ENCODE measurements around the gene SPDYE1.
A peak's percentile ranks its signal among the peaks of the same experiment; 100 is the strongest.
"Not testable (repeated sequence)": the region's sequence is repeated elsewhere in the genome, so short reads cannot be mapped to it uniquely, and the experiment has no call there.

SPDYE1 gene

GRCh38 chr7:43997532-43997931 is at the start of gene SPDYE1:
TSS of gene SPDYE1 (plus strand) at chr7:43997897. CDS start at chr7:43999950, 2,053 bp downstream.
- DNase-seq: not testable (repeated sequence)

- DNase-seq: no peak
Observed at GRCh38 chr7:43952028-43952427, 45.7 kb upstream of the SPDYE1 start.

- DNase-seq: no peak
Observed at GRCh38 chr7:43953071-43953470, 44.6 kb upstream of the SPDYE1 start.

- DNase-seq: peak; percentile 8
Observed at GRCh38 chr7:43954524-43955228, 43.0 kb upstream of the SPDYE1 start.

- no peak for DNase-seq
Observed at GRCh38 chr7:43956027-43956426, 41.7 kb upstream of the SPDYE1 start.

- no peak for DNase-seq
Observed at GRCh38 chr7:43960933-43961332, 36.8 kb upstream of the SPDYE1 start.

GRCh38 chr7:43966392-43966791 is 31.3 kb upstream of the SPDYE1 start:
- not testable (repeated sequence) for DNase-seq

- DNase-seq: not testable (repeated sequence)
Observed at GRCh38 chr7:43968172-43969040, 29.3 kb upstream of the SPDYE1 start.

GRCh38 chr7:43969586-43969985 is 28.1 kb upstream of the SPDYE1 start:
- DNase-seq: not testable (repeated sequence)

GRCh38 chr7:43970698-43971097 is 27.0 kb upstream of the SPDYE1 start:
- not testable (repeated sequence) for DNase-seq

GRCh38 chr7:43974033-43974573 is 23.6 kb upstream of the SPDYE1 start:
- DNase-seq: not testable (repeated sequence)

GRCh38 chr7:43974725-43975482 is 22.8 kb upstream of the SPDYE1 start:
- DNase-seq: not testable (repeated sequence)

- DNase-seq: no peak
Observed at GRCh38 chr7:43977525-43977924, 20.2 kb upstream of the SPDYE1 start.

GRCh38 chr7:43978102-43978501 is 19.6 kb upstream of the SPDYE1 start:
- DNase-seq: not testable (repeated sequence)

GRCh38 chr7:43982848-43983247 is 14.8 kb upstream of the SPDYE1 start:
- DNase-seq: not testable (repeated sequence)

- not testable (repeated sequence) for DNase-seq
Observed at GRCh38 chr7:43983736-43984135, 14.0 kb upstream of the SPDYE1 start.

- peak; percentile 87 for DNase-seq
Observed at GRCh38 chr7:43985904-43986864, 11.5 kb upstream of the SPDYE1 start.

GRCh38 chr7:43987476-43987875 is 10.2 kb upstream of the SPDYE1 start:
- DNase-seq: not testable (repeated sequence)

- not testable (repeated sequence) for DNase-seq
Observed at GRCh38 chr7:43990011-43990585, 7.6 kb upstream of the SPDYE1 start.

- not testable (repeated sequence) for DNase-seq
Observed at GRCh38 chr7:43990829-43991228, 6.9 kb upstream of the SPDYE1 start.

GRCh38 chr7:43992896-43993295 is 4.8 kb upstream of the SPDYE1 start:
- not testable (repeated sequence) for DNase-seq
